LNCaP clone FGC (cell line): Measurements from ENCODE around the gene DYRK1A.

Experiments used
- DNase-seq: peaks from one replicate; pipeline ENCODE4 v3.0.0-alpha.2; 2011; ENCODE audit warnings: low read depth
- H3K4me3 ChIP-seq: 2 replicates; pipeline ENCODE4 v1.5.1; 2011; ENCODE audit warnings: mild to moderate bottlenecking, low read depth, low read length, control low read depth
- TF ChIP-seq, protein P1 (sequence below): IDR thresholded peaks from 2 replicates; pipeline ENCODE4 v1.5.1; 2012; ENCODE audit warnings: mild to moderate bottlenecking; ENCODE audit not compliant: control insufficient read depth, insufficient read depth; ENCODE audit errors: extremely low read depth

DYRK1A gene

GRCh38 chr21:37433456-37433840 is 66.9 kb downstream of the DYRK1A start:
- DNase-seq = no peak
- TF ChIP-seq, protein P1, sequence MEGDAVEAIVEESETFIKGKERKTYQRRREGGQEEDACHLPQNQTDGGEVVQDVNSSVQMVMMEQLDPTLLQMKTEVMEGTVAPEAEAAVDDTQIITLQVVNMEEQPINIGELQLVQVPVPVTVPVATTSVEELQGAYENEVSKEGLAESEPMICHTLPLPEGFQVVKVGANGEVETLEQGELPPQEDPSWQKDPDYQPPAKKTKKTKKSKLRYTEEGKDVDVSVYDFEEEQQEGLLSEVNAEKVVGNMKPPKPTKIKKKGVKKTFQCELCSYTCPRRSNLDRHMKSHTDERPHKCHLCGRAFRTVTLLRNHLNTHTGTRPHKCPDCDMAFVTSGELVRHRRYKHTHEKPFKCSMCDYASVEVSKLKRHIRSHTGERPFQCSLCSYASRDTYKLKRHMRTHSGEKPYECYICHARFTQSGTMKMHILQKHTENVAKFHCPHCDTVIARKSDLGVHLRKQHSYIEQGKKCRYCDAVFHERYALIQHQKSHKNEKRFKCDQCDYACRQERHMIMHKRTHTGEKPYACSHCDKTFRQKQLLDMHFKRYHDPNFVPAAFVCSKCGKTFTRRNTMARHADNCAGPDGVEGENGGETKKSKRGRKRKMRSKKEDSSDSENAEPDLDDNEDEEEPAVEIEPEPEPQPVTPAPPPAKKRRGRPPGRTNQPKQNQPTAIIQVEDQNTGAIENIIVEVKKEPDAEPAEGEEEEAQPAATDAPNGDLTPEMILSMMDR = no peak
- H3K4me3 ChIP-seq = no peak overlapping the region

DNA sequence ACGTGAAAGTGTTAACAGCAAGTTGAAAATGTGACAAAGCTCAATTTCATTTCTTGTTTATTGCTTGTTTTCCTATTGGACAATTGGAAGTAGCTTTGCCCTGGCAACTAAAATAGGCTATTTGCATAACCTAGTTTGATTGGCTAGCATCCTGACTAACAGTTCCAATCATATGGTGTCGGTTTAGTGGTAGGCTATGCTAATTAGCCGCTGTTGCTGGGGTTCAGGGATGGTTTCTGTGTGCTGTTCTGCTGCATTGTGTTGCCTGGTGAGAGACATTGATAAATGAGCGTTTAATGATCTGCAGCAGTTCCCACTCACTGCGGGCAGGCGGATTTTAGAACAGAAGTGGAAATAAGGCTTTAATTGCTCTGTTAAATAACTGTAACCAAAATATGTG is 68.5 kb downstream of the DYRK1A start:
- peak; percentile 98 for DNase-seq
- 0 out of 2 replicates have a peak overlapping the region, but pooled peaks have one; percentile 7 for H3K4me3 ChIP-seq
- TF ChIP-seq, protein P1 = no peak

DNA sequence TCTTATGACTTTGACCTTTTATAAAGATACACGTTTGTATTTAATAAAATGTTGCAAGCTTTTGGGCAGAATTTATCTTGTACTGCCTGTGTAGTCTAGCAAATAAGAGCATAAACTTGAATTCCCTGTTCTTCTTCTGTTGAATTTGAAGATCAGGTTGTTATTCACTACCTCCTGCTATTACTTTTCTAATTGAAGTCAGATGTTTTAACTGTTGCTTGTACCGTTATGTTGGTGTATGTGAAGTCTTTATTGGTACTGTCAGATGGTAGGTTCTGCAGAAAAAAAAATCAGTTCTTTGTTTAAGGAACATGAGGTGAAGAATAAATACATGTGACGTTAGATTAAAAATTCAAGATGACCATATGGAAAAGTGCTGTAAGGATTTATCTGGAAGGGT is 69.1 kb downstream of the DYRK1A start:
- 0 out of 2 replicates have a peak overlapping the region, but pooled peaks have one; percentile 7 for H3K4me3 ChIP-seq
- DNase-seq = no peak

GRCh38 chr21:37436174-37436573 is 69.6 kb downstream of the DYRK1A start:
- TF ChIP-seq, protein P1 = no peak
- H3K4me3 ChIP-seq = no peak overlapping the region
- no peak for DNase-seq

More for the DNA sequence above, 69.1 kb downstream of the DYRK1A start:
- TF ChIP-seq, protein P1 = no peak

DNA sequence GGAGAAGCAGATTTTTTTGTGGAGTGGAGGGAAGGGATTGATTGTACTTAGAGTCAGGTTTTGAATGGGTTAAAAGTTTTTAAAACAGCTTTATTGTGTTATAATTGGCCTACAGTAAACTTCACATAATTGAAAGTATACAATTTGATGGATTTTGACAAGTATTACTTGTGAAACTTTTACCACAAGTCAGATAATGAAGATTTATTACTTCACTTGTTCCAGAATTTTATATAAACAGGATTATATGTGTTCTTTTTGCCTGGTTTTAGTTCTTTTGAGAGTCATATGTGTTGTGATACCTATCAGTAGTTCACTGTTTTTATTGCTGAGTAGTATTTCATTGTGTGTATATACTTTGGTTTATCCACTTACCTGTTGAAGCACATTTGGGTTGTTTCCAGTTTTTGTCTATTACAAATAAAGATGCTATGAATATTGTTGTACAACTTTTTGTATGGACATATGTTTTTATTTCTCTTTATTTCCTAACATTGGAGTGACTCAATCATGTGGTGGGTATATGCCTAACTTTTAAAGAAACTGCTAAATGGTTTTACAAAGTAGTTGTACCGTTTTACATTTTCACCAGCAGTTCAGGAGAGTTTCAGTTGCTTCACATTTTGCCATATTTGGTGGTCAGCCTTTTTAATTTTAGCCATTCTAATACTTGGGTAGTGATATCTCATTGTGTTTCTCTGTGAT is 71.0 kb downstream of the DYRK1A start:
- H3K4me3 ChIP-seq = no peak overlapping the region
- no peak for DNase-seq
- TF ChIP-seq, protein P1 = no peak

DNA sequence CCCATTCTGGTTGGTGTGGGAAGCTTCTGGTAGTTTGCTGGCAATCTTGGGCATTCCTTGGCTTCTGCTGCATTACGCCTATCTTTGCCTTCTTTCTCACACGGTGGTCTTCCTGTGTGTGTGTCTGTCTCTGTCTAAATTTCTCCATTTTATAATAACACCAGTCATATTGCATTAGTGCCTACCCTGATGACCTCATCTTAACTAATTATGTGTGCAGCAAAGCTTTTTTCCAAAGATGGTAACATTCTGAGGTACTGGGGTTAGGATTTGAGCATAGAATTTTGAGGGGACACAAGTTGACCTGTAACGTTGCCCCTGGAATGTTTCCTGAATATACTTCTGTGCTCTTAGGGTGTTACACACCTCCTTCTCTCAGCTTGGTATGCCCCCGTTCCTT is 77.1 kb downstream of the DYRK1A start:
- TF ChIP-seq, protein P1 = no peak
- no peak for DNase-seq
- H3K4me3 ChIP-seq = peak overlapping the region; percentile 16; the same call in 1 of the 2 replicates

GRCh38 chr21:37445228-37445627 is 78.7 kb downstream of the DYRK1A start:
- no peak overlapping the region for H3K4me3 ChIP-seq
- TF ChIP-seq, protein P1 = no peak
- no peak for DNase-seq
